GM18498 (cell line): ENCODE data around the gene RPL13A.
A peak's percentile ranks its signal among the peaks of the same experiment; 100 is the strongest.

Source experiments
- ATAC-seq: cut with Tn5 transposase; IDR thresholded peaks from one replicate; pipeline ENCODE4 v1.9.1; 2021; ENCODE audit warnings: mild to moderate bottlenecking, moderate library complexity; ENCODE audit not compliant: unreplicated experiment

The RPL13A gene

DNA sequence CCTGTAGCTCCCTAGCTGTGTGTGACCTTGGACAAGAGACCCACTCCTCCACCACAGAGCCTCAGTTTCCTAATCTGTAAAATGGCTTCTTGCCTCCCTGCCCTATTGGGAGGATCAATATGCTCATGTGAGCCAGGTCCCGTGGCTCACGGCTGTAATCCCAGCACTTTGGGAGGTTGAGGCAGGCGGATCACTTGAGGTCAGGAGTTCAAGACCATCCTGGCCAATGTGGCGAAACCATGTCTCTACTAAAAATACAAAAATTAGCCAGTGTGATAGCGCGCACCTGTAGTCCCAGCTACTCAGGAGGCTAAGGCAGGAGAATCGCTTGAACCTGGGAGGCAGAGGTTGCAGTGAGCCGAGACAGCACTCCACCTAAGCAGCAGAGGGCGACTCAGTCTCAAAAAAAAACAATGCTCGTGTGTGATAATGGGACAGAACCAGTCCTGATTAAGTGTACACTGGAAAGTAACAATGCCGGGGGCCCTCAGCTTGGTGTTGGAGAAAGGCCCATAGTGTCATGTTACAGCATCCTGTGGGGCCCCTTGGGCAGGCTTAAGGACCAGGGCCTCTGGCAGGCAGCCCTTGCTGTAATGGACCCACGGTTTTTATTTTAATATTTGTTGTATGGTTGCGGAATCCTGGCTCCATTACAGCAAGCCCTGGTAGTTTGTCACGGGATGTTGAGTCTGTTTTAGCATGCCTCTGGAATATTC, 15.6 kb downstream of the RPL13A start:
- ATAC-seq: no peak

DNA sequence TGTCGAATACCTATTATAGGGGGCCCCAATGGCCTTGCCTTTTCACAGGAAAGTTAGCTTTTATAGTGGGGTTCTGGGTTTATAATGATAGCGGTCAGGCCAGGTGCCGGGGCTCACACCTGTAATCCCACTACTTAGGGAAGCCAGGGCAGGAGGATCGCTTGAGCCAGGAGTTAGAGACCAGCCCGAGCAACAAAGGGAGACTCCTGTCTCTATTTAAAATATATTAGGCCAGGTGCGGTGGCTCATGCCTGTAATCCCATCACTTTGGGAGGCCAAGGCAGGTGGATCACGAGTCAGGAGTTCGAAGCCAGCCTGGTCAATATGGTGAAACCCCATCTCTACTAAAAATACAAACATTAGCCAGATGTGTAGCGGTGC, 16.2 kb downstream of the RPL13A start:
- ATAC-seq: no peak

DNA sequence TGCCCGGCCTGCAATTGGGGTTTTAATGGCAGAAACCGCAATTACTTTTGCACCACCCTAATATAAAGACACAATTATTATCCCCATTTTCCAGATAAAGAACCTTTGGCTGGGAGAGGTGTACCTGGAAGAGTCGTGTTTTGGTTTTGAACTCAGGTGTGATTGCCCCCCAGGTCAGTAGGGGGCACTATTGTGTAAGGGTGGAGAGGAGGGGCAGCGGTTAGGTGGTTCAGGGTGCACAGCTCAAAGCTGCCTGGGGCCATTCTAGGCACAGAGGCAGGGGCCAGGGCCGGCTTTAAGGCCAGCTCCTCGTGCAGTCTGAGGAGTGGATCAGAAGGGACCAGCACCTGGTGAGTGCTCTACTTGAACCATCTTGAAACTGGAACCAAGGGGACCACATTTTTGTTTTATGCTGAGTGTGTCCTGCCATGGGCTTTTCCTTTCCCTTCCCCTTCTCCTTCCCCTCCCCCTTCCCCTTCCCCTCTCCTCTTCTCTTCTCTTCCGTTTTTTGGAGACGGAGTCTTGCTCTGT, 19.2 kb downstream of the RPL13A start:
- no peak for ATAC-seq

DNA sequence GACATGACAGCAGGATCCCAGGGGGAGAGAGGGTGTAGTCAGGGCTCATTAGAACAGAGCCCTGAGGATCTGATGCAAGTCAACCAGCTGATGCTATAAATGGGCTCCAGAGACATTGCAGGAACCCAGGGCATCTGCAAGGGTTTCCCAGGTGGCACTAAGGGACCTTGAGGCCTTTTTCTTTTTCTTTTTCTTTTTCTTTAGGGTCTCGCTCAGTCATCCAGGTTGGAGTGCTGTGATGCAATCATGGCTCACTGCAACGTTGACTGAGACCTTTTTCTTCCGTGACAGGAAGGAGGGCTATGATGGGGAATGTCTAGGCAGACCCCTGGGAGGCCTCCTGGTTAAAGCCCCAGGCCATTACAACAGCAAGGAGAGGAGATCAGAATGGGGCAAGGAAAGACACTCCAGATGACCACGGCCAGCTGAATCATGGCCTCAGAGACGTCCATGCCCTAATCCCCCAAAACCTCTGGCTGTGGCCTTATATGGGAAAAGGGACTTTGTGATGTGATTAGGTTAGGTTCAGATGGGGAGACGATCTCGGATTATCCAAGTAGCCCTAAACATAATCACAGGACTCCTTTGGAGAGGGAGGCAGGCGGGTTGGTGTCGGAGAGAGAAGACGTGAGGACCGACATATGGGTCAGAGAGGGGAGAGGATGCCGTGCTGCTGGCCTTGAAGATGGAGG, 20.5 kb downstream of the RPL13A start:
- ATAC-seq: no peak

DNA sequence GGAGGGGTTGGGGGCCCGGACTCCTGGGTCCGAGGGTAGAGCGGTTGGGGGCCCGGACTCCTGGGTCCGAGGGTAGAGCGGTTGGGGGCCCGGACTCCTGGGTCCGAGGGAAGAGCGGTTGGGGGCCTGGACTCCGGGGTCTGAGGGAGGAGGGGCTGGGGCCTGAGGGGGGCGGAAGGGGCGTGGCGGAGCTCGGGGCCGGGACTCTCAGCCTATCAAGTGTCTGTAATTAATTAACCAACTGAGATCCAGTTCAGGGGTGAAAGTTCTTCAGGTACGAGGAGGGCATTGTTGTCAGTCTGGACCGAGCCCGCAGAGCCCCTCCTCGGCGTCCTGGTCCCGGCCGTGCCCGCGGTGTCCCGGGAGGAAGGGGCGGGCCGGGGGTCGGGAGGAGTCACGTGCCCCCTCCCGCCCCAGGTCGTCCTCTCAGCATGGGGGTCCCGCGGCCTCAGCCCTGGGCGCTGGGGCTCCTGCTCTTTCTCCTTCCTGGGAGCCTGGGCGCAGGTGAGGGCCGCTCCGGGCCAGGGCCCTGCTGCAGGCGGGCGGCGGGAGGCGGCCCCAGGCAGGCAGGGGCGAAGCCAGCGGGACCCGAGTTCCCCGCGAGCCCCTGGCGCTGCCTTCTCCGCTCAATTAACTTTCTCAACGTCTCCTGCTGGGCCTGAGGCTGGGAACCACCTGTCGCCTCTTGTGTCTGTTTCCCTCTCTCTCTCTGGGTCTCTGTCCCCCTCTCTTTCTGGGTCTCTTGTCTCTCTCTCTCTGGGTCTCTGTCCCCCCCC, 25.8 kb downstream of the RPL13A start:
- ATAC-seq: no peak

DNA sequence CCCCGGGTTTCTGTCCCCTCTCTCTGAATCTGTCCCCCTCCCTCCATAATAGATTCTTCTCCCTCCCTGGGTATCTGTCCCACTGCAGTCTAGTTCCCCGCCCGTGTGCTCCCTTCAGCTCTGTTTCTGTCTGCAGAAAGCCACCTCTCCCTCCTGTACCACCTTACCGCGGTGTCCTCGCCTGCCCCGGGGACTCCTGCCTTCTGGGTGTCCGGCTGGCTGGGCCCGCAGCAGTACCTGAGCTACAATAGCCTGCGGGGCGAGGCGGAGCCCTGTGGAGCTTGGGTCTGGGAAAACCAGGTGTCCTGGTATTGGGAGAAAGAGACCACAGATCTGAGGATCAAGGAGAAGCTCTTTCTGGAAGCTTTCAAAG, 26.3 kb downstream of the RPL13A start:
- no peak for ATAC-seq

DNA sequence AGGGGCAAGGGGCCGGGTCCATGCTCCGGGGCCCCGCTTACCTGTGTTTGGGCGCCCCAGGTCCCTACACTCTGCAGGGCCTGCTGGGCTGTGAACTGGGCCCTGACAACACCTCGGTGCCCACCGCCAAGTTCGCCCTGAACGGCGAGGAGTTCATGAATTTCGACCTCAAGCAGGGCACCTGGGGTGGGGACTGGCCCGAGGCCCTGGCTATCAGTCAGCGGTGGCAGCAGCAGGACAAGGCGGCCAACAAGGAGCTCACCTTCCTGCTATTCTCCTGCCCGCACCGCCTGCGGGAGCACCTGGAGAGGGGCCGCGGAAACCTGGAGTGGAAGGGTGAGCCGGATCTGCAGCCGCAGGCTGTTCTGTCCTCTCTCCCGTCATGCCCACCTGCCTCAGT, 26.7 kb downstream of the RPL13A start:
- no peak for ATAC-seq

DNA sequence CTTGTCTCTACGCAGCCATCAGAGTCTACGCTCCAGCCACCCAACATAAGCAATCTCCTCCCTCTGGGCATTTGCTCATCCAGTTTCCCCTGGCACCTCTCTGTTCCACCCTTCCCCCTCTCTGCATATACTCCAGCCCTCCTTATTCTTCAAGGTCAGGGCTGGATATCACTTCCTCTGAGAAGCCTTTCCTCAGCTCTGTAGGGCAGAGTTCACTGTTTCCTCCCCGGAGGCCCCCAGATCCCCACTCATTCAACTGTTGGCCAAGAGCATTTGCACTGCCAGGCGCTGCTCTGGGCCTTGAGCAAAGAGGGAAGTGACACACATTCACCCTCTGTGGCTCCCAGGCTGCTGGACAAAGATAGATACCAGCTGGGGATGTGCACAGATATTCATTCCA, 28.4 kb downstream of the RPL13A start:
- ATAC-seq: no peak

DNA sequence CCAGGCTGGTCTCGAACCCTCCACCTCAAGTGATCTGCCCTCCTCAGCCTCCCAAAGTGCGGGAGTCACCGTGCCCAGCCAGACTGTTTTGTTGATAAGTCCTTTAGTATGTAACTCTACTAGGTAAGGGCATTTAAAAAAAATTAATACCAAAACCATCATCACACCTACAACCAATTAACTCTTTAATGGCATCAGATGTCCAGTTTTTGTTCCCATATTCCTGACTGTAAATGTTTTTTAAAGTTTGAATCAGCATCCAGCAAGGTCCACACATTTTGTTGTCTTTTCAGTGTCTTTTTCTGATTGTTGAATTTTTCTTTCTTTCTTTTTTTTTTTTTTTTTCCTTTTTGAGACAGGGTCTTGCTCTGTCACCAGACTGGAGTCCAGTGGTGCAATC, 30.6 kb downstream of the RPL13A start:
- no peak for ATAC-seq

DNA sequence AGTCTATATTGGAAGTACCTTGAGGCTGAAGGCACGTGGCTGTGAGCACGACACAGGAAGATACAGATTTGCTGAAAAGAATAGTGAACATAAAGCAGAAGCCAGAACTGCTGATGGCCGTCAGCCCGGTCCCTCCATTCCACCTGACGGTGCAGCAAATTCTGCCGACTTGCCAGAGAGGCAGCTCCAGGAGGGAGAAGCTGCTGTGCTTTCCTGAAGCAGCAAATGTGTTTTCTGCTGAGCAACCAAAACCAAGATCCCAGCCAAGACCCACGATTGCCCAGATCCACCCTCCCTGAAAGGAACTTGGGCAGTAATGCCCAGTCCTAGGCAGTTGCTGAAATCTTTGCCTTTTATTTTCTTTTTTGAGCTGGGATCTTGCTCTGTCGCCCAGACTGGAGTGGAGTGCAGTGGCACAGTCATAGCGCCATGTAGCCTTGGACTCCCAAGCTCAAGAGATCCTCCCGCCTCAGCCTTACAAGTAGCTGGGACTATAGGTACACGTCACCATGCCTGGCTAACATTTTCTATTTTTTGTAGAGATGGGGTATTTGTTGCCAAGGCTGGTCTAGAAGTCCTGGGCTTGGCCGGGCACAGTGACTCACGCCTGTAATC, 33.4 kb downstream of the RPL13A start:
- no peak for ATAC-seq

DNA sequence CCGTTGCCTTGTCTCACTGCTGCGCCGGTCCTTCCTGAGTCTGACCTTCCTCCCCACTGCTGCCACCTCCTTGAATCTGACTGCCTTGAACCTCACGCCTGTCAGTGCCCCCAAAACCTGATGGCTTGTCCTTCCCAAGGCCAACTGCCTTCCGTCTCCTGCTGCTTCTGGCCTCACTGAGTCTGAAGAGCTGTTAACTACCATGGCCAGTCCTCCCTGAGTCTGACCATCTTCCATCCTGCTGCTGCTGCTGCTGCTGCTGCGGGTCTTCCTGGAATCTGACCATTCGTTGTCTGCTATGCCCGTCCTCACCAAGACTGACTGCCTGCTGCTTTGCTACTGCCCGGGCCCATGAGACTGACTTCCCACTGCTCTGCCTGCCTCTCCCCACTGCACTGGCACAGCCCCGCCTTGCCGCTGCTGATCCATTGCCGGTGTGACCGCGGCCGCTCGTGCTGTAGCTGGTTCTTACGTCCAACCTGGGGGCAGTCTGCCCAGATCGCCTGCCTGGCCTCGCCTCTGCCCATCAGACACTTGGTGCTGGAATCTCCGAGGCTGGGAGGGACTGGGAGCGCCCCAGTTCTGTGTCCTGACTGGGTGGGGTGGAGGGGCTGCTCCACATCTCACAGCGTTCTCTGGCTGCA, 37.5 kb downstream of the RPL13A start:
- no peak for ATAC-seq

DNA sequence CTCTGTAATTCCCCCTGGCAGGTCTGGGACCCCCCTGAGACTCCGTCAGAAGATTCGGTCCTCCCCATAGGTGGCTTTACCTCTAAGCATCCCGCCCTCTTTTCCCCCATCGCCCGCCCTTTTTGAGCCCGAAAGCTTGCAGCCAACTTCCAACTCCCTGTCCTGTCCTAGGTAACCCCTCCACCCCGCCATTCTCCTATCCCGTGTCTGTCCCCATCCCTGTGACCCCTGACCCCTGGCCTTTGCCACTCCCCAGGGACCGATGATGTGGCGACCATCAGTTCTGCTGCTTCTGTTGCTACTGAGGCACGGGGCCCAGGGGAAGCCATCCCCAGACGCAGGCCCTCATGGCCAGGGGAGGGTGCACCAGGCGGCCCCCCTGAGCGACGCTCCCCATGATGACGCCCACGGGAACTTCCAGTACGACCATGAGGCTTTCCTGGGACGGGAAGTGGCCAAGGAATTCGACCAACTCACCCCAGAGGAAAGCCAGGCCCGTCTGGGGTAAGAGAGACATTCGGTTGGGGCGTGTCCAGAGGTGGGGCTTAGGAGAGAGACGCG, 40.9 kb downstream of the RPL13A start:
- ATAC-seq: no peak

DNA sequence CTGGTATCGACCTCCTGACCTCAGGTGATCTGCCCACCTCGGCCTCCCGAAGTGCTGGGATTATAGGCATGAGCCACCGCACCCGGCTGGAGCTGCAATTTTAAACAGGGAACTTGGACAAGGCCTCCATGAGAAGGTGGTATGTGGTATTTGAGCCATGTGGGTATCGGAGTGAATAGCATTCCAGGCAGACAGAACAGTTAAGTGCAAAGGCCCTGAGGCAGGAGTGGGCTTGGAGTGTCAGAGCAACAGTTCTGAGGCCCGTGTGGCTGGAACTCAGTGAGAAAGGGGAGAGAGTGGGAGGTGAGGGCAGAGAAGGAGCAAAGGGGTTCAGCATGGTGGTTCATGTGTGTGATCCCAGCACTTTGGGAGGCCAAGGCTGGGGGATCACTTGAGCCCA, 43.3 kb downstream of the RPL13A start:
- no peak for ATAC-seq

DNA sequence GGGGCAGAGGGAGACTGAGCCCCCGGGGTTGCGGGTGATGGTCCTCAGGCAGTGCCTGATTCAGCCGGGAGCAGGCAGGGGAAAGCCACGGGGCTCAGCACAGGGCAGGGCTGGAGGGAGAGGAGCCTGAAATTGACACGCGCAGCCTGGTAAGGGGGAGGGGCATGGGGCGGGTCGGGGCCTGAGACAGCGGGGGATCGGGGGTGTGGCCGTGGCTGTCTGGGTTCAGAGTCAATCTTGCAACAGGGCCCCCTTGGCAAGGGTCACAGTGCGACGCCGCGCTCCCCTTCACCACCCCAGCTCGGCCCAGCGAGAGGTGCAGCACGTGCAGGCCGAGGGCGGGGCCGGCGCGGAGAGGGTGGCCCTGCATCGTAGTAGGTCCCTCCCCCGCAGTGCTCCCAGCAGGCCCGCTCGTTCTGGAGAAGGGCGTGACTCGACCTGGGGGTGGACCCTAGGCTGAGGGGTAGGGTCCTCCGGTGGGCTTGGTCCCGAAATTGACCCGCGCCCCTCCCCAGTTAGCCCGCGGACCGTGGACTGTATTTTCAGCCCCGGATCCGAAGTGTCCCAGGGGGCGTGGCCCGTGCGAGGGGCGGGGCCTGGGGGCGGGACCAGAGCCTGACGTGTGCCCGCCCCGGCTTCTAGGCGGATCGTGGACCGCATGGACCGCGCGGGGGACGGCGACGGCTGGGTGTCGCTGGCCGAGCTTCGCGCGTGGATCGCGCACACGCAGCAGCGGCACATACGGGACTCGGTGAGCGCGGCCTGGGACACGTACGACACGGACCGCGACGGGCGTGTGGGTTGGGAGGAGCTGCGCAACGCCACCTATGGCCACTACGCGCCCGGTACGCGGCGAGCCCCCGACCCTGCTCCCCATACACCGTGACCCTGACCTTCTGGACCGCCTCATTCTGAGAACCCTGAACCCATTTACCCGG, 46.4 kb downstream of the RPL13A start:
- peak; percentile 80 for ATAC-seq

DNA sequence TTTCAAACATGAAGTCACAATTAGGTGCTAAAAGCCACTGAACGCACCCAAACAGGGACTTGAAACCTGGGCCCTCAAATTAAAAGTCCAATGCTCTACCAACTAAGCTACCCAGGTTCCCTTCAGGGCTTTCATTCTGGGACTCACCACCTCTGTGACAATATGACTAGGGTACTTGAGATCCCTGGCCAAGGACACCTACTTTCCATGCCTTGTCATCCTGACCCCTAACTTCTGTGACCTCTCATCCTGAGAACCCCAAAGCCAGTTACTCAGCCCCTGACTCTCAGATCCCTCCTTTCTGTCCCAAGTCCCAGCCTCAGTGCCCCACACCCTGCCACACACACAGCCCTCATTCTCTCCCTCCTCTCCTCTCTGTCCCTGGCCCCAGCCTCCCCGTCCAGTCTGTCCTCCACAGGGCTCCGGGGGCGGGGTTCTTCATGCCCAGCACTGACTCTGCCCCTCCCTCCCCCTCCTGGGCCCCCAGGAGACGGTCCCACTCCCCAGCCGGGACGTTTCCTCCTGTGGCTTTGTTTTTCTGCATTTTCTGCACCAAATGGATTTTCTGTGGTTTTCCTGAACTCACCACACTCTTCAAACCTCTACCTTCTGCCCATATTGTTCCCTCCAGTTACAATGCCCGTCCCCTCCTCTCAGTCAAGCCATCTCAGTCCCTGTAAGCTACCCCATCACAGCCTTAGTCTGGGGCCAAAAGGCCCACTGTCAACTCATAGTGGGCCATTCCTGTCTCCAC, 47.4 kb downstream of the RPL13A start:
- no peak for ATAC-seq

DNA sequence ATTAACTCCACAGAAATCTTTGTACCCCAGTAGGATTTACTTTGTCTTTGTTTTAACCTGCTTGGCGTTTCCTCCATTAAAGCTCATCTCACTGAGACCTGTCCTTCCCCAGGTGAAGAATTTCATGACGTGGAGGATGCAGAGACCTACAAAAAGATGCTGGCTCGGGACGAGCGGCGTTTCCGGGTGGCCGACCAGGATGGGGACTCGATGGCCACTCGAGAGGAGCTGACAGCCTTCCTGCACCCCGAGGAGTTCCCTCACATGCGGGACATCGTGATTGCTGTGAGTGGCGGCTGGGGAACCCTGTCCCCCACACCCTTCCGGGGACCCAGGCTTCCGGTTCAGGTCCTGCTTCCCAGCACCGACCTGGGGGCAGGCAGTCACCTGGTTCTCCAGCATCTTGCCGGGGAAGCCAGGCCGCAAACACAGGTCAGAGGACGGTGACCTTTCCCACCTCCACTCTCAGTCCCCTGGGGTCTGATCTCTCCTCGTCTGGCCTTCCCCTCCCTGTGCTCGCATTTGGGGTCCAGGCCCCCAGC, 49.6 kb downstream of the RPL13A start:
- ATAC-seq: no peak

DNA sequence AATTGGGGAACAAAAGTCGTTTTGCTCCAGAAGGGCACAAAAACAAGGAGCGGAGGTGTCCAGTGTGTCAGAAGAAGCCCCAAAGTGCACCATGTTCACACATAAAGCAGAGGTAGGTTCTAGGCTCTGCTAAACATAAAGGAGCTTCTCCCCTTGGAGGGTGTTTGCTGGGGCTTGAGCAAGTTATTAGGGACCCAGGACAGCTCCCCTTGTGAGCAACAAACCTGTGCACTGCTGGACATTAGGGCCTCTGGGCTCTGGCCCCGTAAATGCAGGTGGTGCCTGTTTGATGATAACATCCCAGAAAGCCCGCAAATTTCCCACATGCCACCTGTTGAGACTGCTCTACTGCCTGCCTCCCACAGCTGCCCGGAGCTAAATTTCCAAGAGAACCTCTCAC, 51.2 kb downstream of the RPL13A start:
- ATAC-seq: no peak

DNA sequence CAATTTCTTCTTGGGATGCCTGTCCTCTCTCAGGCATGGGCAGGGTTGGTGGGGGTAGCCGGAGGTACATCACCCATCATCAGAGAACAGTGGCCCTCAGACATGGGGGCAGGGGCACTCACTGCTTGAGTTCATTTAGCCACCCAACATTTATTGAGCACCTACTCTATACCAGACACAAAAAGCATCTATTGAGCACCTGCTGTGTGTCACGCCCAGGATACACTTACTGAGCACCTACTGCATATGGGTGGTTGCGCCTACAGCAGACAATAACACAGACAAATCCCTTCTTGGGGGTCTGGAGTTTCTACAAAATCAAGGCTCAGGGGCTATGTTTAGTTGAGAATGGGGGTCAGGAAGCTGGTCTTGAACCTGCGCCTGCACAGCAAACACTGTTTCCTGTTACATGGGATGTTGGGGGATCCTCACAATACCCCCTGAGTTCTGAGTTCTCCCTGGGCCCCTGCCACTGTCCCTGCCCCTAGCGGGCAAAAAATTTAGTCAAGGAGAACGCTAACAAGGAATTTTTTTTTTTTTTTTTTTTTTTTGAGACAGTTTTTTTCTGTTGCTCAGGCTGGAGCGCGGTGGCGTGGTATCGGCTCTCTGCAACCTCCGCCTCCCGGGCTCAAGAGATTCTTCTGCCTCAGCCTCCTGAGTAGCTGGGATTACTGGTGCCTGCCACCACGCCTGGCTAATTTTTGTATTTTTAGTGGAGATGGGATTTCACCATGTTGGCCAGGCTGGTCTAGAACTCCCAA, 52.0 kb downstream of the RPL13A start:
- no peak for ATAC-seq
